Smooth muscle cell (in vitro differentiated cells): ENCODE results near the gene CCSER1. TPM values are rescaled to one million over a fixed set of nuclear protein-coding genes. Genes with fewer than 3 reads are reported as not detected.

Experiments
- DNase-seq: peaks from one replicate; lab custom pipeline; 2025; ENCODE audit not compliant: unreplicated experiment; lab: John Stamatoyannopoulos, UW
- H2AFZ ChIP-seq: fragments of 200-600 bp; sonication (generic); 2 replicates; pipeline ENCODE4 v1.6.0; 2016; ENCODE audit warnings: antibody characterized with exemption, low read depth, mild to moderate bottlenecking
- H3F3A ChIP-seq: fragments of 200-600 bp; sonication (generic); 2 replicates; pipeline ENCODE4 v1.6.0; 2017; ENCODE audit warnings: antibody characterized with exemption, low read depth
- H3K27ac ChIP-seq: fragments of 200-600 bp; sonication (generic); 2 replicates; pipeline ENCODE4 v1.5.1; 2016; ENCODE audit warnings: low read depth, mild to moderate bottlenecking
- H3K27me3 ChIP-seq: fragments of 200-600 bp; sonication (generic); 2 replicates; pipeline ENCODE4 v1.6.1; 2016; ENCODE audit warnings: low read depth, mild to moderate bottlenecking
- H3K36me3 ChIP-seq: fragments of 200-600 bp; sonication (generic); 2 replicates; pipeline ENCODE4 v1.5.1; 2016; ENCODE audit warnings: low read depth
- H3K4me1 ChIP-seq: fragments of 200-600 bp; sonication (generic); 2 replicates; pipeline ENCODE4 v1.5.1; 2016; ENCODE audit warnings: low read depth
- H3K4me2 ChIP-seq: fragments of 200-600 bp; sonication (generic); 2 replicates; pipeline ENCODE4 v1.6.0; 2016; ENCODE audit warnings: mild to moderate bottlenecking
- H3K4me3 ChIP-seq: fragments of 200-600 bp; sonication (generic); 2 replicates; pipeline ENCODE4 v1.5.1; 2016; ENCODE audit warnings: mild to moderate bottlenecking
- H3K79me2 ChIP-seq: fragments of 200-600 bp; sonication (generic); 2 replicates; pipeline ENCODE4 v1.6.0; 2016; ENCODE audit warnings: low read depth, mild to moderate bottlenecking
- H3K9ac ChIP-seq: fragments of 200-600 bp; sonication (generic); 2 replicates; pipeline ENCODE4 v1.6.0; 2016; ENCODE audit warnings: low read depth
- H3K9me3 ChIP-seq: fragments of 200-600 bp; sonication (generic); replicated peaks from 2 replicates; pipeline ENCODE4 v1.5.1; 2016; ENCODE audit warnings: low read depth
- H4K20me1 ChIP-seq: fragments of 200-600 bp; sonication (generic); 2 replicates; pipeline ENCODE4 v1.6.0; 2016; ENCODE audit warnings: low read depth
- CTCF ChIP-seq: fragments of 200-600 bp; sonication (generic); IDR thresholded peaks from 2 replicates; pipeline ENCODE4 v1.5.1; 2017; ENCODE audit warnings: borderline replicate concordance, mild to moderate bottlenecking, antibody characterized with exemption; ENCODE audit not compliant: insufficient read depth, poor library complexity, severe bottlenecking
- WGBS: methylation state at CpG from one replicate; pipeline ENCODE4 v1.1.7; 2016; ENCODE audit warnings: low lambda C conversion rate; 5-methylcytosine and 5-hydroxymethylcytosine counted together
- polyA plus RNA-seq: library from polyadenylated mRNA; unstranded; fragments of >200 nt; fragmentation: Nextera tagmentation; extraction: Ambion mirVana; gene quantifications from 2 replicates; pipeline ENCODE4 v1.2.1, GENCODE V29; 2016
- total RNA-seq: library from RNA; depleted of rRNA; stranded (reverse); fragments of >200 nt; gene quantifications from 2 replicates; pipeline ENCODE4 v1.2.3, GENCODE V29; 2014

Gene CCSER1
- total and polyA plus RNA-seq, 2 experiments from 2014 or later, result 0.76 TPM; not detected in 1

- no peaks in the 10 kb centered on the region for H3K79me2 ChIP-seq
- WGBS, result 91% methylated on average over 8 of the region's 8 CpGs
- no peak for TF ChIP-seq CTCF
- H3K9ac ChIP-seq, result no peak overlapping the region
- H3K27me3 ChIP-seq, result no peaks in the 10 kb centered on the region
- no peak overlapping the region for H2AFZ ChIP-seq
- no peaks in the 10 kb centered on the region for H3K4me1 ChIP-seq
- no peaks in the 10 kb centered on the region for H3K36me3 ChIP-seq
- no peaks in the 10 kb centered on the region for H3F3A ChIP-seq
- no peaks in the 10 kb centered on the region for H4K20me1 ChIP-seq
- DNase-seq, result no peak
- no peaks in the 10 kb centered on the region for H3K9me3 ChIP-seq
- no peak overlapping the region for H3K4me2 ChIP-seq
- H3K4me3 ChIP-seq, result no peak overlapping the region
- H3K27ac ChIP-seq, result no peak overlapping the region
These were observed 1232.1 kb downstream of the CCSER1 start for GRCh38 chr4:91359041-91360031.

DNA sequence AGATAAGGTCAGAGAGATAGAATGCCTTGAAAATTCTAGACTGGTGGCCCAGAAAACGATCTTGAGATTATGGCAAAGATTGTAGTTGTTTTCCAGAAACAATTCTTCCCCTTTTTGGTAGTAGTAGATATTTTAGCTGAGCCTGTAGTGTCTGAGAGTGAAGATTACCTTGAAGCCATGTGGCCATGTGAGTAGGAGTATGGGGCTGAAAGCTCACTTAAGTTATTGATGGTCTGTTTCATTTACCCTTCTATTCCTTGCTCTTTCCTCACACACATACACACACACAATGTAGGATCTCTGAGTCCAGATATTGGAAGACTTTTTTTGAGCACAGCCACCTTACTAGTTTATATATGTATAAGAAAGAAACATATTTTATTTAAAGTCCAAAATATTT lies 1234.9 kb downstream of the CCSER1 start:
- no peaks in the 10 kb centered on the region for H3K79me2 ChIP-seq
- no peaks in the 10 kb centered on the region for H3K27me3 ChIP-seq
- no peaks in the 10 kb centered on the region for H3K9me3 ChIP-seq
- no peak for DNase-seq
- TF ChIP-seq CTCF, result no peak
- H3F3A ChIP-seq, result no peaks in the 10 kb centered on the region
- H3K4me2 ChIP-seq, result no peak overlapping the region
- no peak overlapping the region for H3K27ac ChIP-seq
- no peaks in the 10 kb centered on the region for H4K20me1 ChIP-seq
- H3K9ac ChIP-seq, result no peak overlapping the region
- WGBS, result 65% methylated on average over 1 of the region's 1 CpG
- H3K36me3 ChIP-seq, result no peaks in the 10 kb centered on the region
- no peaks in the 10 kb centered on the region for H3K4me1 ChIP-seq
- H2AFZ ChIP-seq, result no peak overlapping the region
- H3K4me3 ChIP-seq, result no peak overlapping the region

GRCh38 chr4:91366554-91366953 lies 1239.4 kb downstream of the CCSER1 start:
- Histone ChIP-seq H3K27me3 (no peaks in the 10 kb centered on the region), H2AFZ (no peak overlapping the region), H3K36me3 (no peaks in the 10 kb centered on the region), H3K4me2 (no peak overlapping the region), H3K4me1 (no peaks in the 10 kb centered on the region), H4K20me1 (no peaks in the 10 kb centered on the region), H3F3A (no peaks in the 10 kb centered on the region), H3K27ac (no peak overlapping the region), H3K9ac (no peak overlapping the region), H3K79me2 (no peaks in the 10 kb centered on the region), H3K4me3 (no peak overlapping the region), H3K9me3 (no peaks in the 10 kb centered on the region)
- no peak for TF ChIP-seq CTCF
- DNase-seq, result no peak
